Measurements from ENCODE around the gene TRPM8.
"Not testable (repeated sequence)": the region's sequence is repeated elsewhere in the genome, so short reads cannot be mapped to it uniquely, and the experiment has no call there.

- TF ChIP-seq EZH2phosphoT487 (IDR thresholded peaks at IDR 0.05; ENCODE audit: insufficient read depth, low read depth); EZH2 (IDR thresholded peaks at IDR 0.05; ENCODE audit: insufficient read depth, poor library complexity, severe bottlenecking): not testable (repeated sequence)
These were observed 55.3 kb downstream of the TRPM8 start for GRCh38 chr2:233972460-233972859.

All from GM23248 (cell line).